Prostate gland (tissue), 2 donors: ENCODE measurements around the gene PSMB2. TPM values are rescaled to one million over a fixed set of nuclear protein-coding genes. Genes with fewer than 3 reads are reported as not detected.

Experiments
- DNase-seq: peaks from one replicate; pipeline ENCODE4 v3.0.0-alpha.2; 2019; ENCODE audit warnings: low spot score
- H3K27ac ChIP-seq, 2 donors: fragments of 200-600 bp; sonication (generic); 2 replicates each; pipeline ENCODE4 v1.5.1; 2017 to 2019
- H3K27me3 ChIP-seq: fragments of 200-600 bp; sonication (generic); replicated peaks from 2 replicates; pipeline ENCODE4 v1.5.1; 2019; ENCODE audit not compliant: insufficient read depth
- H3K36me3 ChIP-seq, 2 donors: fragments of 200-600 bp; sonication (generic); 1 replicate in 1 of 2; 2 replicates in 1 of 2; pipeline versions ENCODE4 v1.5.1 to v1.8.1; 2017 to 2019
- H3K4me1 ChIP-seq: fragments of 200-600 bp; sonication (generic); replicated peaks from 2 replicates; pipeline ENCODE4 v1.5.1; 2019
- H3K4me3 ChIP-seq, 2 donors: fragments of 200-600 bp; sonication (generic); 2 replicates each; pipeline ENCODE4 v1.5.1; 2017 to 2019
- H3K9me3 ChIP-seq: fragments of 200-600 bp; sonication (generic); 2 replicates; pipeline ENCODE4 v1.5.1; 2017
- POLR2A ChIP-seq: fragments of 450-650 bp; IDR thresholded peaks from one replicate; pipeline ENCODE4 v1.6.1; 2016; ENCODE audit warnings: antibody characterized with exemption, mild to moderate bottlenecking
- POLR2AphosphoS5 ChIP-seq: sonication (generic); formaldehyde crosslinking; IDR thresholded peaks from one replicate; pipeline ENCODE4 v1.6.1; 2017; ENCODE audit warnings: antibody characterized with exemption
- WGBS: methylation state at CpG from one replicate; pipeline ENCODE4 v1.1.5; 2018; 5-methylcytosine and 5-hydroxymethylcytosine counted together
- intact Hi-C: fragments of 100-400 bp; cut with DNase I; formaldehyde crosslinking; loops from one replicate; pipeline ENCODE4 v1.14.2; 2022
- total RNA-seq, 2 donors: library from RNA; depleted of rRNA; stranded (reverse); fragments of >200 nt; gene quantifications; one replicate each; pipeline ENCODE4 v1.1.0, GENCODE V29; 2016
- TF ChIP-seq, protein P1 (sequence below), 4 experiments: fragments of 200-600 bp in 2 of 4; fragments of 450-650 bp in 2 of 4; sonication (generic) in 2 of 4; IDR thresholded peaks; 1 replicate in 3 of 4; 2 replicates in 1 of 4; pipeline ENCODE4 v1.5.1; 2016 to 2019; ENCODE audit warnings: antibody characterized with exemption in 4 of 4, mild to moderate bottlenecking in 2 of 4, moderate library complexity in 2 of 4

The PSMB2 gene
- total RNA-seq, 2 donors from 2014 or later = 53.6 to 64.8 TPM

GRCh38 chr1:35680271-35680670 lies 38.9 kb upstream of the PSMB2 start:
- no peak for DNase-seq
- intact Hi-C loops = no loop called here
- Histone ChIP-seq H3K4me3 (no peak overlapping the region), H3K9me3 (no peaks in the 10 kb centered on the region), H3K4me1 (no peaks in the 10 kb centered on the region), H3K27ac (no peak overlapping the region), H3K36me3 (no peaks in the 10 kb centered on the region), H3K27me3 (no peaks in the 10 kb centered on the region)
- TF ChIP-seq POLR2A (no peak), POLR2AphosphoS5 (no peak)
- TF ChIP-seq, protein P1, sequence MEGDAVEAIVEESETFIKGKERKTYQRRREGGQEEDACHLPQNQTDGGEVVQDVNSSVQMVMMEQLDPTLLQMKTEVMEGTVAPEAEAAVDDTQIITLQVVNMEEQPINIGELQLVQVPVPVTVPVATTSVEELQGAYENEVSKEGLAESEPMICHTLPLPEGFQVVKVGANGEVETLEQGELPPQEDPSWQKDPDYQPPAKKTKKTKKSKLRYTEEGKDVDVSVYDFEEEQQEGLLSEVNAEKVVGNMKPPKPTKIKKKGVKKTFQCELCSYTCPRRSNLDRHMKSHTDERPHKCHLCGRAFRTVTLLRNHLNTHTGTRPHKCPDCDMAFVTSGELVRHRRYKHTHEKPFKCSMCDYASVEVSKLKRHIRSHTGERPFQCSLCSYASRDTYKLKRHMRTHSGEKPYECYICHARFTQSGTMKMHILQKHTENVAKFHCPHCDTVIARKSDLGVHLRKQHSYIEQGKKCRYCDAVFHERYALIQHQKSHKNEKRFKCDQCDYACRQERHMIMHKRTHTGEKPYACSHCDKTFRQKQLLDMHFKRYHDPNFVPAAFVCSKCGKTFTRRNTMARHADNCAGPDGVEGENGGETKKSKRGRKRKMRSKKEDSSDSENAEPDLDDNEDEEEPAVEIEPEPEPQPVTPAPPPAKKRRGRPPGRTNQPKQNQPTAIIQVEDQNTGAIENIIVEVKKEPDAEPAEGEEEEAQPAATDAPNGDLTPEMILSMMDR (IDR thresholded peaks at IDR 0.05) = no peak
- 86% methylated on average over 3 of the region's 3 CpGs for WGBS

- intact Hi-C loops = no loop called here
- Histone ChIP-seq H3K4me1 (no peaks in the 10 kb centered on the region), H3K27ac (no peak overlapping the region), H3K27me3 (no peaks in the 10 kb centered on the region), H3K4me3 (no peak overlapping the region), H3K9me3 (no peaks in the 10 kb centered on the region), H3K36me3 (no peaks in the 10 kb centered on the region)
- DNase-seq = no peak
- 89% methylated on average over 1 of the region's 1 CpG for WGBS
- TF ChIP-seq, protein P1 (IDR thresholded peaks at IDR 0.05) = no peak
- TF ChIP-seq POLR2A (no peak), POLR2AphosphoS5 (no peak)
These were observed 34.4 kb upstream of the PSMB2 start for GRCh38 chr1:35675773-35676172.

- no peak overlapping the region for H3K4me3 ChIP-seq
- H3K27me3 ChIP-seq = no peaks in the 10 kb centered on the region
- WGBS = 80% methylated on average over 5 of the region's 5 CpGs
- no peaks in the 10 kb centered on the region for H3K4me1 ChIP-seq
- TF ChIP-seq, protein P1 (IDR thresholded peaks at IDR 0.05) = no peak
- no peak for TF ChIP-seq POLR2AphosphoS5
- no peak for TF ChIP-seq POLR2A
- no peak for DNase-seq
- no peak overlapping the region for H3K27ac ChIP-seq
- intact Hi-C loops = no loop called here
- no peaks in the 10 kb centered on the region for H3K36me3 ChIP-seq
- H3K9me3 ChIP-seq = no peaks in the 10 kb centered on the region
These were observed 32.8 kb upstream of the PSMB2 start for GRCh38 chr1:35674111-35674510.

DNA sequence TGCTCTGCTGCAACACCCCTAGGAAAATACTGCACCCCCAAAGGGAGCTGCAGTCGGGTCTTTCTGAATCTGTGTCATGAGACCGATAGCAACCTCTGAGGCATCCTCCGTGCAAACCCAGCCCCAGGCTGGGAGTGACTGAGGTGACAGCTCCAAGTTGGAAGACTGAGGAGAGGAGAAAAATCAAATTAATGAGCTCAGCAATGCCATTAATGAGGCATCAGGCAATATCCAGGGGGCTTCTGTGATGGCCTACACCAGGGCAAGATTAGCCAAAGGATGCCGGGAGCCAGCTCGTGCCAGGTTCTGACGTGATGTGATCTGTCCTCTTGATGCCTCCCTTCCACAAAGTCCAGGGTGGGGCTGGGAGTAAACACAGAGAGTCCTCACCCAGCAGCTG lies 30.8 kb upstream of the PSMB2 start:
- H3K4me1 ChIP-seq = no peaks in the 10 kb centered on the region
- no peaks in the 10 kb centered on the region for H3K27me3 ChIP-seq
- no peak for TF ChIP-seq POLR2A
- TF ChIP-seq POLR2AphosphoS5 = no peak
- TF ChIP-seq, protein P1 (IDR thresholded peaks at IDR 0.05) = no peak
- no peaks in the 10 kb centered on the region for H3K36me3 ChIP-seq
- no peaks in the 10 kb centered on the region for H3K9me3 ChIP-seq
- intact Hi-C loops = no loop called here
- no peak overlapping the region for H3K27ac ChIP-seq
- DNase-seq = no peak
- H3K4me3 ChIP-seq = no peak overlapping the region
- 70% methylated on average over 6 of the region's 6 CpGs for WGBS

DNA sequence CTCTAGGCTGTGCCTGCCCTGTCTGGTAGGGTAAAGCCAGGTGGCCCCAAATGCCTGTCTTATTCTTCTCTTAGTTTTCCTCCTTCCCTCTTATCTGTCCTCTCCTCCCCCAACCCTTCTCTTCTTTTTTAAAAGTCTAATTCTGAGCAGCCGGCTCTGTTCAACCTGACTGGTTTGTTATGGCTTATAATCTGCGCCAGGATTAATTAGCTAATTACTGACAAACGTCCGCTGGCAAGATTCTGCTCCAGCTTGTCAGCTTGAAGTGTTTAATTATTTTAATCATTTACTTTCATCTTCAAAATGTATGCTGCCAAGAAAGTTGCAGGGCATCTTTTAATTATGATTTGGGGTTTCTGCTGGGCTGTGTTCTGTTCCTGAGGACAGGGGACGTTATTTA lies 27.2 kb upstream of the PSMB2 start:
- Histone ChIP-seq H3K27ac (no peak overlapping the region), H3K4me1 (no peaks in the 10 kb centered on the region), H3K27me3 (no peaks in the 10 kb centered on the region), H3K36me3 (no peaks in the 10 kb centered on the region), H3K4me3 (no peak overlapping the region), H3K9me3 (no peaks in the 10 kb centered on the region)
- no peak for DNase-seq
- intact Hi-C loops = no loop called here
- no peak for TF ChIP-seq POLR2AphosphoS5
- TF ChIP-seq POLR2A = no peak
- TF ChIP-seq, protein P1 (IDR thresholded peaks at IDR 0.05) = no peak
- WGBS = 60% methylated on average over 5 of the region's 5 CpGs
